Osteoblast (primary cell): ENCODE data around the gene ITPR1. TPM values are rescaled to one million over a fixed set of nuclear protein-coding genes. Genes with fewer than 3 reads are reported as not detected.
A peak's percentile ranks its signal among the peaks of the same experiment; 100 is the strongest.

Experiments used
- DNase-seq: peaks from one replicate; pipeline ENCODE4 v3.0.0; 2011; ENCODE audit warnings: low spot score, mixed read lengths; ENCODE audit not compliant: insufficient read length; ENCODE audit errors: missing footprints
- H2AFZ ChIP-seq: 2 replicates; pipeline ENCODE4 v1.6.0; 2011; ENCODE audit warnings: mild to moderate bottlenecking, low read length
- H3K27ac ChIP-seq: 2 replicates; pipeline ENCODE4 v1.5.1; 2011; ENCODE audit warnings: mild to moderate bottlenecking, low read depth, low read length, moderate library complexity
- H3K27me3 ChIP-seq: 2 replicates; pipeline ENCODE4 v1.6.0; 2012; ENCODE audit warnings: mild to moderate bottlenecking, control low read depth, inconsistent platforms, low read length, moderate library complexity; ENCODE audit not compliant: insufficient read depth
- H3K36me3 ChIP-seq: 2 replicates; pipeline ENCODE4 v1.5.1; 2011; ENCODE audit warnings: mild to moderate bottlenecking, low read length, control low read depth, moderate library complexity; ENCODE audit not compliant: insufficient read depth
- H3K4me1 ChIP-seq: 2 replicates; pipeline ENCODE4 v1.5.1; 2011; ENCODE audit warnings: mild to moderate bottlenecking, low read length, control low read depth, moderate library complexity; ENCODE audit not compliant: insufficient read depth
- H3K4me2 ChIP-seq: 2 replicates; pipeline ENCODE4 v1.6.0; 2011; ENCODE audit warnings: mild to moderate bottlenecking, low read length; ENCODE audit not compliant: insufficient read depth
- H3K4me3 ChIP-seq: fragments of 200-600 bp; sonication (generic); 3 replicates; pipeline ENCODE4 v1.5.1; 2012; ENCODE audit warnings: mild to moderate bottlenecking, low read length, inconsistent platforms; ENCODE audit not compliant: insufficient read depth
- H3K79me2 ChIP-seq: 2 replicates; pipeline ENCODE4 v1.6.0; 2012; ENCODE audit warnings: mild to moderate bottlenecking, low read length, control low read depth, inconsistent platforms; ENCODE audit not compliant: insufficient read depth
- H3K9me3 ChIP-seq: 2 replicates; pipeline ENCODE4 v1.5.1; 2011; ENCODE audit warnings: low read depth, low read length, control low read depth
- H4K20me1 ChIP-seq: 2 replicates; pipeline ENCODE4 v1.6.0; 2012; ENCODE audit warnings: mild to moderate bottlenecking, low read length, control low read depth; ENCODE audit not compliant: insufficient read depth
- CTCF ChIP-seq: IDR thresholded peaks from 2 replicates; pipeline ENCODE4 v1.5.1; 2011; ENCODE audit warnings: mild to moderate bottlenecking, low read depth, low read length, moderate library complexity; ENCODE audit errors: extremely low read depth
- total RNA-seq: library from RNA; depleted of rRNA; stranded (reverse); fragments of >200 nt; gene quantifications from 2 replicates; pipeline ENCODE4 v1.2.3, GENCODE V29; 2012

Gene ITPR1
- total RNA-seq, 1 donor = 16.6 TPM

- Histone ChIP-seq H3K36me3 (no peaks in the 10 kb centered on the region), H3K79me2 (no peaks in the 10 kb centered on the region), H2AFZ (no peak overlapping the region), H4K20me1 (no peaks in the 10 kb centered on the region), H3K27ac (no peak overlapping the region), H3K4me3 (no peak overlapping the region), H3K27me3 (no peaks in the 10 kb centered on the region), H3K9me3 (no peaks in the 10 kb centered on the region), H3K4me1 (no peaks in the 10 kb centered on the region), H3K4me2 (no peak overlapping the region)
- no peak for TF ChIP-seq CTCF
- no peak for DNase-seq
Observed at GRCh38 chr3:4548780-4549179, 55.6 kb downstream of the ITPR1 start.

- Histone ChIP-seq H3K4me1 (no peaks in the 10 kb centered on the region), H4K20me1 (no peaks in the 10 kb centered on the region)
Observed at GRCh38 chr3:4549896-4550295, 56.7 kb downstream of the ITPR1 start.

GRCh38 chr3:4551051-4551711, 58.0 kb downstream of the ITPR1 start:
- Histone ChIP-seq H3K27me3 (no peaks in the 10 kb centered on the region), H3K4me2 (no peak overlapping the region), H3K36me3 (no peaks in the 10 kb centered on the region), H3K79me2 (no peaks in the 10 kb centered on the region), H2AFZ (no peak overlapping the region), H4K20me1 (no peaks in the 10 kb centered on the region), H3K4me1 (no peaks in the 10 kb centered on the region), H3K4me3 (no peak overlapping the region), H3K27ac (no peak overlapping the region), H3K9me3 (no peaks in the 10 kb centered on the region)
- no peak for TF ChIP-seq CTCF
- DNase-seq = peak; percentile 46

More at GRCh38 chr3:4549896-4550295, 56.7 kb downstream of the ITPR1 start:
- Histone ChIP-seq H3K4me3 (no peak overlapping the region), H3K79me2 (no peaks in the 10 kb centered on the region), H3K27me3 (no peaks in the 10 kb centered on the region), H3K9me3 (no peaks in the 10 kb centered on the region), H3K4me2 (no peak overlapping the region), H3K36me3 (no peaks in the 10 kb centered on the region), H3K27ac (no peak overlapping the region), H2AFZ (no peak overlapping the region)
- no peak for TF ChIP-seq CTCF
- DNase-seq = no peak

- Histone ChIP-seq H3K27ac (no peak overlapping the region), H3K4me2 (no peak overlapping the region), H3K36me3 (no peaks in the 10 kb centered on the region), H3K4me3 (no peak overlapping the region), H3K79me2 (no peaks in the 10 kb centered on the region), H3K9me3 (no peaks in the 10 kb centered on the region), H4K20me1 (no peaks in the 10 kb centered on the region), H3K27me3 (no peaks in the 10 kb centered on the region), H2AFZ (no peak overlapping the region), H3K4me1 (no peaks in the 10 kb centered on the region)
- no peak for DNase-seq
- TF ChIP-seq CTCF = no peak
Observed at GRCh38 chr3:4551794-4552442, 58.8 kb downstream of the ITPR1 start.
